Measurements from ENCODE around the gene ZIC4. TPM values are rescaled to one million over a fixed set of nuclear protein-coding genes. Genes with fewer than 3 reads are reported as not detected.

ZIC4 gene
- total and polyA plus RNA-seq, 2 of the 8 experiments (the other 6 are each of a cell fraction or from before 2014, with no cell fraction given) = 0.03 to 0.13 TPM

GRCh38 chr3:147421184-147421912 is 15.0 kb upstream of the ZIC4 start (continued):
- TF ChIP-seq CHD7 (IDR thresholded peaks at IDR 0.05; ENCODE audit: insufficient replicate concordance, low read length) (no peak), CBX8 (IDR thresholded peaks at IDR 0.05; ENCODE audit: borderline replicate concordance, low read depth, low read length) (no peak), BRCA1 (IDR thresholded peaks at IDR 0.05; ENCODE audit: low read depth, low read length) (no peak), ATF2 (IDR thresholded peaks at IDR 0.05; ENCODE audit: low read length) (no peak), RBBP5 (IDR thresholded peaks at IDR 0.05; ENCODE audit: borderline replicate concordance, low read depth, low read length) (peak; percentile 56; the same call in 1 of the 2 replicates), NRF1 (IDR thresholded peaks at IDR 0.05; ENCODE audit: low read depth, low read length) (no peak)
- TF ChIP-seq, protein P1, sequence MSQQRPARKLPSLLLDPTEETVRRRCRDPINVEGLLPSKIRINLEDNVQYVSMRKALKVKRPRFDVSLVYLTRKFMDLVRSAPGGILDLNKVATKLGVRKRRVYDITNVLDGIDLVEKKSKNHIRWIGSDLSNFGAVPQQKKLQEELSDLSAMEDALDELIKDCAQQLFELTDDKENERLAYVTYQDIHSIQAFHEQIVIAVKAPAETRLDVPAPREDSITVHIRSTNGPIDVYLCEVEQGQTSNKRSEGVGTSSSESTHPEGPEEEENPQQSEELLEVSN (IDR thresholded peaks at IDR 0.05) = no peak

Data from H1 (cell line).